SKM-1 (cell line): ENCODE results near the gene SCLT1.
"Not testable (repeated sequence)": the region's sequence is repeated elsewhere in the genome, so short reads cannot be mapped to it uniquely, and the experiment has no call there.

Source experiments
- DNase-seq: peaks from one replicate; lab custom pipeline; 2025; ENCODE audit not compliant: unreplicated experiment; lab: John Stamatoyannopoulos, UW

Gene SCLT1

DNA sequence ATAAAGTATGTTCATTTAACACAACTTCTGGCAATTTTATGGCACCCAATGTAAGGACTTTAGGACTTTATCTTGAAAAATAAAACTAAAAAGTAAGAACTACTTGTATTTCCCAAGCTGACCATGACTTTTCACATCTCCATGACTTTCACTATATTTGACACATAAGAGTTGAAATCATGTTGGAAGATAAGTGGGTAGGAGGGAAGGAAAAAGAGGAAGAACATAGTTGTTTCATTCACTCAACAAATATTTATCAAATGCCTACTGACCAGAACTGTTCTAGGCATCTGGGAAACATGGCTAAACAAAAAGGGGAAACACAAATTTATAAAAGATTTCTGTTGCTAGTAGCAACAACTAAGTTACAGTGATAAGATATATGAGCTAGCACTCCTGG lies 16.0 kb downstream of the SCLT1 start:
- no peak for DNase-seq

- DNase-seq = not testable (repeated sequence)
These were observed 23.8 kb downstream of the SCLT1 start for GRCh38 chr4:129069537-129069936.

DNA sequence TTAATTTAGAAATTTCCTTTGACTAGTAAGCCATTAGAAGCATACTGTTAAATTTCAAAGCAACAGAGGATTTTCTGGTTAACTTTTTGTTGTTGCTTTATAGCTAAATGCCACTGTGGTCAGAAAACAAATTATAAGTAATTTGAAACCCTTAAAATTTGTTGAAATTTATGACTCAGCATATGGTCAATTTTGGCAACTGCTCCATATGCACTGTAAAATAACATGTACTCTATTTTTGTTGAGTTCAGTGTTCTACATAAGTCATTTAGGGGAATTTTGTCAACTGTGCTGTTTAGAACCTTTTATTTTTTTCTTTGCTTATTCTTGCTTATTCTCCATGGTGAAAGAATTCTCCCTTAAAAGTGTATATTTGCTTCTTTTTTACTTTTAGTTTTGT lies 28.6 kb downstream of the SCLT1 start:
- DNase-seq = no peak

DNA sequence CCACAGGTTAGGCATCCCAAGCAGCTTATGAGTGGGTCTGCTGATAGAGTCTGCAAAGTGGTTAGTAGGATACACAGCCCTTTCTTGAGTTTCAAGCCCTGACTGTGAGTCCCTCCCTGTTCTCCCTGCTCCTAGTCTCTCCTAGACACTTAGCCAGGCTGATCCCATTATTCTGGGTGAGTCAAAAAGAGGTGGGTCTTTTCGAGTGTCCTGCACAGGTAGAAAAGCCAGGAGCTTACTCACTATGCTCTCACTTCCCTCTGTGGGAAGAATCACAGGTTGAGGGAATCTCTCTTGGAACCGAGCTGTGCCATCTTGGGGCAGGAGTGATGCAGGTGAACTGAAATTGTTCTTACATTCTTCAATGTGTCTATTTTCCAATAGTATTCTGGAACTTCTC lies 29.7 kb downstream of the SCLT1 start:
- no peak for DNase-seq

DNA sequence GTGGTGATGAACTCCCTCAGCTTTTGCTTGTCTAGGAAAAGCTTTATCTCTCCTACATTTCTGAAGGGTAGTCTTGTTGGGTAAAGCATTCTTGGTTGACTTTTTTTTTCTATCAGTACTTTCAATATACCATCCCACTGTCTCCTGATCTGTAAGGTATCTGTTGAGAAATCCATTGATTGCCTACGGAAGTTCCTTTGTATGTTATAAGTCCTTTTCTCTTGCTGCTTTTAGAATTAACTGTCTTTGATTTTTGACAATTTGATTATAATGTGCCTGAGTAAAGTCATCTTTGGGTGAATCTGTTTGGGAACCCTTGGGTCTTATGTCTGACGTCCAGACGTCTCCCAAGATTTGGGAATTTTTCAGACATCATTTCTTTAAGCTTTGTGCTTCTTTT lies 30.8 kb downstream of the SCLT1 start:
- no peak for DNase-seq

GRCh38 chr4:129059028-129059427 lies 34.3 kb downstream of the SCLT1 start:
- no peak for DNase-seq

- no peak for DNase-seq
These were observed 47.0 kb downstream of the SCLT1 start for GRCh38 chr4:129046055-129046959.

DNA sequence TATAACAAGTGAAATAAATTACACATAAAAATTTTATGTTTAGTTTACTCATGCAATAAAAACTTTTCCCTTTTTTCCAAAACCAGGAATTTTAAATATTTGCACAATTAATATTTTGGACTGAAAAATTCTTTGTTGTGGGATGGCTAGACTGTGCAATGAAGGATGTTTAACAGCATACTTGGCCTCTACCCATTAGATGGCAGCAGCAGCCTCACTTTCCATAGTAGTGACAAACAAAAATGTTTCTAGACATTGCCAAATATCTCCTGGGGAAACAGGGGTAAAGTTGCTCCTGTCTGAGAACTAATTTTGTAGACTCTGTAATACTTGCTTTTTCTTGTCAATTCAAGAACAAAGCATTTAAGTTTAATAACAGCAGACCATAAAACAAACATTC lies 49.8 kb downstream of the SCLT1 start:
- DNase-seq = no peak

- DNase-seq = no peak
These were observed 52.9 kb downstream of the SCLT1 start for GRCh38 chr4:129040471-129040870.

DNA sequence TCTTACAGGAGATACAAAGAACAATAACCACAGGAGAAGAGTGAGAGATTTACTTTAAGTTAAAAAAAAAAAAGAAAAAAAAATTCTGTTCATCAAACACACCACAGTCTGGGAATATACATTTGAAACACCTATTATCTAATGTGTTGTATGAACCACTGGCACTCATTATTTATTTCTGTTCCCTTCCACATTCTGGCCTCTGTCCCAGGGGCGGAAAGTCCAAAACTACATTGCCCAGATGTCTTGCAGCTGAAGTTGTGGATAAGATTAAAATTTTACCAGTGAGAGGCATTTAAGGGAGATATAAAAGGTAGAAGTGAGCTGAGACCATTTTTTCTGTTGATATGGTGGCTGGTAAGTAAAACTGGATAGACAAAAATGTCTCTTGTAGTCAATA lies 56.2 kb downstream of the SCLT1 start:
- no peak for DNase-seq

DNA sequence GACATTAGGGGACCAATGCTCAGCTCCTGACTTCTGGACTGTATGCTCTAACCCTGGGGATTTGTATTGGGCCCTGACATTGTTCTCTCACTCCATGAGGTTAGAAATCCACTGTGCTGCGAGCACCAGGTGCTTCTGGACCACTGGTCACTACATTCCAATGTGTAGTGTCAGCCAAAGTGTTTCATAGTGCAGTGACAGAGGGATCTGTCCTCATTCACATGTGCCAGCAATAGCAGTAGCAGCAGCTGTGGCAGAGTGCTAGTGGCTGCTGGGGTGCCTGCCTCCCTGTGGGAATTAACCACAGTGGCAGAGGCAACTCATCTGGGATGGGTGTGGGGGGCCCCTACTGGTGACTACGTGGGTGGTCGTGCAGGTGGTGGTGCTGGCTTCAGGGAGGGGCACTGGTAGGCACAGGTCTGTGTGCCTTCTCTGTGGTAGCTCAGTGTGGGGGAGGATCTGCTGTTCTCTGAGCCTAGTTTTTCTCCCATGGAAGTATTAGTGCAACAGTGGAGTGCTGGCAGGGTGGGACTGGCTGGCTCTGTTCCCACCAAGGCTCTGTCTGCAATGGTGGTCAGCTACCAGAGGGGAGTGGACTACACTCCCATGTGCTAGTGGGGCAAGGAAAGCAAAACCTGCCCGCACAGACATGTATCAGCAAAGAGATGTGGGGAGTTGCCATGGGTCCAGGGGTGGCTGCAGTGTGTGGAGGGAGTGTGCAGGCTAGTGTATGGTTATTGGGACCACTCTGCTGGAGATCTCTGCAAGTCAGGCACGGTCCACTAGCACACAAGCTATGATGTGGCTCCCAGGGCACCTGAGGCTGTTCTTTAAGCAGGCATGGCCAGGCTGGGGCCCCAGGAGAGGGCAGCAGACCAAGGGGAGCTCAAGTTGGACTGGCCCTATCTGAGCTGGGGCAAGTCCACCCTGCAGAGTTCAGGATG lies 78.5 kb downstream of the SCLT1 start:
- DNase-seq = no peak

- no peak for DNase-seq
These were observed 85.2 kb downstream of the SCLT1 start for GRCh38 chr4:129008096-129008495.

- no peak for DNase-seq
These were observed 106.4 kb downstream of the SCLT1 start for GRCh38 chr4:128986908-128987307.

- DNase-seq = no peak
These were observed 107.3 kb downstream of the SCLT1 start for GRCh38 chr4:128986019-128986418.

DNA sequence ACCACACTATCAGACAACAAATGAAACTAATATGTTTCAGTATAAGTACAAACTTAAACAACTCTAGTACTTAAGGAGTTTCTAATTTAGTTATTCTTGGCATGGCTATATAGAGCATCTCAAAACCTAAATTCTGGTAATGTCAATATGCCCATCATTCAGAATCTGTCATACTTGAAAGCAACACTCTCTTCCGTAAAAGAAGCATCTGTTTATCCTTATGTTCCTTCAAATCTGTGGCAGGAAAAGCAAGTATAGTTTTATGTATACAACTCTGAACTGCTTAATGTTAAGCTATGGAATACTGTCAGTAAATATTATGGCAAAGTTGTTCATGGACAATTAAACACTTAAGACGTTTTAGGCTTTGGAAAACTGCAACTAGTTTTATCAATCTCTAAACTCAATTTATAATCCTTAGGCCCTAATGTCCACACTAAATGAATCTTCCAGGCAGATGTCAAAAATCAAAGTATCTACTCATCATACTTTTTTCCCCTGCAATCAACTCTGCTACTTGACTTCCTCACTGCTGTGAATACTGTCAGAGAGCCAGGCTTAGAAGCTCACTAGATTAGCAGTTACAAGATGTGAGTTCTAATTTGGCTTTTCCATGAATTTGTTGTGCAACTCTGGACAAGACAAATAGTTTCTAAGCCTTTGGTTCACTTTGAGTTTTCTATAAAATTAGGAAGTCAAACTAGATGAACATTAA lies 109.4 kb downstream of the SCLT1 start:
- DNase-seq = no peak

DNA sequence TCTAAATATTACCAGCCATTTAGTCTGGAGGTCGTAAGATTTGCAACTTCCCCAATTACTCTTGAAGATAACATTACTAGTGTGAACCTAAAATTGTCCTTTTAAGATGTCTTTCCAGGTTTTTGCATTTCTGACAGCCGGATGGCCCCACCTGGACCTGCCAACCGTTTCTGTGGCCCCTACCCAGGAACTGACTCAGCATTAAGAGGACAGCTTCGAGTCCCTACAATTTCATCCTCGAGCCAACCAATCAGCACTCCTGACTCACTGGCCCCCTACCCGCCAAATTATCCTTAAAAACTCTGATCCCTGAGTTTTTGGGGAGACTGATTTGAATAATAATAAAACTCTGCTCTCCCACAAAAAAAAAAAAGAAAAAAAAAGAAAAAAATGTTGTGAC lies 112.0 kb downstream of the SCLT1 start:
- DNase-seq = no peak

DNA sequence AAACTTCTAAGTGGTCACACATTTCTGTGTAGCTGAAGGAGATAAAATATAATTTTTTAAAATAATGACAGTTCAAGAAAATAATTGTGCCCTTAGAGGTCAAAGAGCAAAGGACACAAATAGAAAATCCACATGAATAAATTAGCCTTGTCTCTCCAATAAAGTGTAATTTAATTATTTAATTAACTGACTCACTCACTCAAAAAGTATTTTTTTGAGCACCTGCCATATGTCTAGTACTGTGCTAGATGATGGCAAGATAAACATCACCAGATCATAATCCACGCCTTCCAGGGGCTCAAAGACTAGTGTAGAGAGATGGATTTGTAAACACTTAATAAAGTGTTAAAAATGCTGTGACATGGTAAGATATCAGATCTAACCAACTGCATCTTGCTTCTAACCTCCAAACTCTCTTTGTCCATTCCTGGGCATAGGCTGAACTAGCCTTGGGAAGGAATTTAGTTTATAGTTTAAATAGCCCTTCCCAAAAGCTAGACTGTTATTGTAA lies 112.5 kb downstream of the SCLT1 start:
- no peak for DNase-seq

GRCh38 chr4:128979934-128980333 lies 113.4 kb downstream of the SCLT1 start:
- no peak for DNase-seq

DNA sequence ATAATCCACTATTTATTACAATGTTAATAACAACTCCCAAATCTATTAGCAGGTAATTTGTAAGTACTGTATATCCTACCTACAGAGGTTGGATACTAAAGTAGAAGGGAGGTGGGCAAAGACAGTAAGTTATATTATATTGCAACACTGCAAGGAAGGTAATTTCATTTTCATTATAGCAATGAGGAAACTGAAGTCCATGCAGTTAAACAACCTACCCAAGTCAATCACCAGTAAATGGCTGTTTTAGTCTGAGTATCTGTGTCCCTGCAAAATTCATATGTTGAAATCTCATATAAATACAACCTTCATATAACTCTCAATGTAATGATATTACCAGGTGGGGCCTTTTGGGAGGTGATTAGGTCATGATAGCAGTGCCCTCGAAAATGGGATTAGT lies 114.4 kb downstream of the SCLT1 start:
- DNase-seq = no peak

DNA sequence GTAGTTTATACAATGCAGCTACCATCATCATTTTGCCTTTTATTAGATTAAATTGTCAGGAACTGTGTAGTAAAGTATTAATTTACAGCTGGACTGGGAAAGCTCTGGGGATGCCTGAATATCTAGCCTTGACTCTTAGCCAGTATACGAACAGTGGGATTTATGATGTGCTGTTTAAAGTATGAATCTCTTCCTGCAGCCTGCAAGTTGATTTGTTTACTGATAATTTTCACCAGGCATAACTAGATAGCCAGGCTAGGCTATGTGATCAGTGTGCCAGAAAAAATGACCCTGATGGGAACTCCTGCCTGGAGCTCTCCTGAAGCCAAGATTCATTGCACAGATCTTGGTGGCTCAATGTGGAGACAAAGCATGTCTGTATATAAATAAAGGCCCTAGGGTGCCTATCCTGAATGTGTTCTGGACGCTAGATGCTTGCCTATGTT lies 119.2 kb downstream of the SCLT1 start:
- DNase-seq = no peak

DNA sequence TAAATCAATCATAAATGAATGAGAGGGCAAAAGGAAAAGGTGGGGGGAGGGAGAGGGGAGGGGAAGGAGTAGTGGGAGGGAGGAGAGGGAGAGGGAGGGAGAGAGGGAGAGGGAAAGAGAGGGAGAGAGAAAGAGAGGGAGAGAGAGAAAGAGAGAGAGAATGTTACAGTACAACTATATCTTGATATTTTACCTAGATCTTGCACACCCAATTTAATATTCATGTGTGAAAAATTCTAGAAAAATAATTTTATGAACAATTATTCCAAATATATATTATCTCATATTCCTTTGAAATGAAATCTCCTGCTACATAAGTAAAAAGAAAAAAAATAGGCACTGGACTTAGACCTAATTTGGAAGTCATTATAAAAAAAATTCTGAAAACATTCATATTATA lies 120.0 kb downstream of the SCLT1 start:
- DNase-seq = no peak
